HCT116 (cell line): ENCODE results near the gene RTF2. TPM values are rescaled to one million over a fixed set of nuclear protein-coding genes. Genes with fewer than 3 reads are reported as not detected.

Experiments
- ATAC-seq: fragments of 200-7000 bp; cut with Tn5 transposase; 2 replicates; pipeline ENCODE4 v1.9.1; 2020; ENCODE audit warnings: mild to moderate bottlenecking, moderate library complexity
- BruUV-seq: library from RNA; stranded (reverse); fragments of 400-500 nt; replicated peaks from 2 replicates; lab custom pipeline; 2021; lab: Mats Ljungman, UMichigan
- CTCF ChIA-PET: fragments of 300-600 bp; sonication (Branson Sonifier 250); formaldehyde crosslinking; loops from one replicate; lab custom pipeline; 2021; ENCODE audit warnings: antibody characterized with exemption; lab: Charles Lee
- POLR2A ChIA-PET: fragments of 300-600, 350-600 bp; sonication (Branson Sonifier 250); formaldehyde crosslinking; loops from one replicate; lab custom pipeline; 2021; ENCODE audit warnings: antibody characterized with exemption; lab: Charles Lee
- RAD21 ChIA-PET, 2 experiments: fragments of 300-600 bp; sonication (Branson Sonifier 250); formaldehyde crosslinking; loops; one replicate each; lab custom pipeline; 2023; ENCODE audit warnings: low total read pairs in 2 of 2; ENCODE audit not compliant: uncharacterized antibody in 2 of 2, unreplicated experiment in 2 of 2, low non-redundant PET in 1 of 2; lab: Charles Lee
- DNase-seq: peaks from one replicate; pipeline ENCODE4 v3.0.0-alpha.2; 2010; ENCODE audit warnings: low read depth, low spot score
- H2AFZ ChIP-seq: fragments of 200-600 bp; shearing (Covaris generic), sonication (generic); 2 replicates; pipeline ENCODE4 v1.6.1; 2017; ENCODE audit warnings: low read depth, mixed run types, mixed read lengths, antibody characterized with exemption, low read length; ENCODE audit not compliant: poor library complexity, severe bottlenecking
- H3K27ac ChIP-seq: 2 replicates; pipeline ENCODE4 v1.5.1; 2012; ENCODE audit warnings: low read depth, low read length
- H3K27me3 ChIP-seq: fragments of 200-600 bp; sonication (generic); 2 replicates; pipeline ENCODE4 v1.6.1; 2016; ENCODE audit warnings: mixed run types, low read length, mixed read lengths; ENCODE audit not compliant: insufficient read depth
- H3K36me3 ChIP-seq, 2 experiments: fragments of 200-500 bp in 1 of 2; fragments of 200-600 bp in 1 of 2; sonication (Bioruptor generic) in 1 of 2; sonication (generic) in 1 of 2; 2 replicates each; pipeline versions ENCODE4 v1.5.1 to v1.6.1; 2014 to 2016; ENCODE audit warnings: low read length in 2 of 2, inconsistent platforms in 1 of 2, mixed read lengths in 1 of 2, mixed run types in 1 of 2; ENCODE audit not compliant: insufficient read depth in 2 of 2, control insufficient read depth in 1 of 2
- H3K4me1 ChIP-seq, 2 experiments: fragments of 200-600 bp in 1 of 2; sonication (generic) in 1 of 2; 2 replicates each; pipeline versions ENCODE4 v1.5.1 to v1.6.1; 2012 to 2017; ENCODE audit warnings: low read length in 2 of 2, inconsistent platforms in 1 of 2, mild to moderate bottlenecking in 1 of 2, mixed read lengths in 1 of 2, mixed run types in 1 of 2, moderate library complexity in 1 of 2; ENCODE audit not compliant: insufficient read depth in 2 of 2, control insufficient read depth in 1 of 2
- H3K4me2 ChIP-seq: fragments of 200-600 bp; sonication (generic); 2 replicates; pipeline ENCODE4 v1.6.1; 2017; ENCODE audit warnings: mixed run types, low read length, mixed read lengths
- H3K4me3 ChIP-seq, 2 experiments: fragments of 200-600 bp in 1 of 2; sonication (generic) in 1 of 2; replicated peaks in 1 of 2; 2 replicates each; pipeline ENCODE4 v1.5.1; 2011 to 2016; ENCODE audit warnings: low read length in 2 of 2, control low read depth in 1 of 2, low read depth in 1 of 2, mild to moderate bottlenecking in 1 of 2, mixed read lengths in 1 of 2, mixed run types in 1 of 2
- H3K79me2 ChIP-seq: fragments of 200-600 bp; sonication (generic); 2 replicates; pipeline ENCODE4 v1.6.1; 2017; ENCODE audit warnings: mild to moderate bottlenecking, mixed run types, low read length, moderate library complexity, mixed read lengths; ENCODE audit not compliant: insufficient read depth
- H3K9ac ChIP-seq: fragments of 200-600 bp; sonication (generic); 2 replicates; pipeline ENCODE4 v1.6.1; 2016; ENCODE audit warnings: low read length, mixed read lengths
- H3K9me2 ChIP-seq: fragments of 200-600 bp; sonication (generic), shearing (Covaris generic); 2 replicates; pipeline ENCODE4 v1.6.1; 2017; ENCODE audit warnings: mixed run types, mild to moderate bottlenecking, moderate library complexity; ENCODE audit not compliant: insufficient read depth
- H3K9me3 ChIP-seq, 2 experiments: fragments of 200-500 bp in 1 of 2; fragments of 200-600 bp in 1 of 2; sonication (Bioruptor generic) in 1 of 2; sonication (generic) in 1 of 2; 2 replicates each; pipeline ENCODE4 v1.6.1; 2014 to 2017; ENCODE audit warnings: low read length in 2 of 2, mixed read lengths in 2 of 2, inconsistent platforms in 1 of 2, low read depth in 1 of 2, mild to moderate bottlenecking in 1 of 2, mixed run types in 1 of 2, moderate library complexity in 1 of 2; ENCODE audit not compliant: control insufficient read depth in 1 of 2, insufficient read depth in 1 of 2
- H4K20me1 ChIP-seq: fragments of 200-600 bp; sonication (generic), shearing (Covaris generic); 2 replicates; pipeline ENCODE4 v1.6.1; 2017; ENCODE audit warnings: mixed run types, mild to moderate bottlenecking, moderate library complexity; ENCODE audit not compliant: insufficient read depth
- ATF3 ChIP-seq: IDR thresholded peaks from 2 replicates; pipeline ENCODE4 v1.6.1; 2012
- CBX3 ChIP-seq: IDR thresholded peaks from 2 replicates; pipeline ENCODE4 v1.6.1; 2012; ENCODE audit warnings: low read depth
- CEBPB ChIP-seq: IDR thresholded peaks from 2 replicates; pipeline ENCODE4 v1.6.1; 2012; ENCODE audit warnings: low read depth
- EZH2 ChIP-seq: fragments of 200-600 bp; sonication (generic); IDR thresholded peaks from 2 replicates; pipeline ENCODE4 v1.6.1; 2017; ENCODE audit warnings: antibody characterized with exemption, mixed run types
- EZH2phosphoT487 ChIP-seq: fragments of 200-600 bp; IDR thresholded peaks from 2 replicates; pipeline ENCODE4 v1.6.1; 2018; ENCODE audit warnings: antibody characterized with exemption, borderline replicate concordance
- FOSL1 ChIP-seq: IDR thresholded peaks from 2 replicates; pipeline ENCODE4 v1.6.1; 2012; ENCODE audit warnings: low read depth
- MAX ChIP-seq: IDR thresholded peaks from 2 replicates; pipeline ENCODE4 v1.6.1; 2012
- POLR2AphosphoS5 ChIP-seq: IDR thresholded peaks from 2 replicates; pipeline ENCODE4 v1.6.1; 2011; ENCODE audit warnings: mild to moderate bottlenecking, low read depth, low read length, moderate library complexity
- RAD21 ChIP-seq: IDR thresholded peaks from 2 replicates; pipeline ENCODE4 v1.6.1; 2012; ENCODE audit warnings: low read depth, mild to moderate bottlenecking
- REST ChIP-seq: IDR thresholded peaks from 2 replicates; pipeline ENCODE4 v1.6.1; 2012; ENCODE audit warnings: low read depth
- SP1 ChIP-seq: IDR thresholded peaks from 2 replicates; pipeline ENCODE4 v1.6.1; 2012; ENCODE audit warnings: low read depth
- SRF ChIP-seq: IDR thresholded peaks from 2 replicates; pipeline ENCODE4 v1.6.1; 2012; ENCODE audit warnings: low read depth
- TCF7L2 ChIP-seq: IDR thresholded peaks from 2 replicates; pipeline ENCODE4 v1.7.0; 2011; ENCODE audit warnings: borderline replicate concordance, inconsistent platforms; ENCODE audit not compliant: insufficient read depth, insufficient read length; ENCODE audit errors: extremely low read depth
- ZBTB33 ChIP-seq: IDR thresholded peaks from 2 replicates; pipeline ENCODE4 v1.6.1; 2011; ENCODE audit warnings: mild to moderate bottlenecking, low read length, moderate library complexity; ENCODE audit not compliant: insufficient replicate concordance; ENCODE audit errors: extremely low read depth
- ZNF274 ChIP-seq: fragments of 200-500 bp; sonication (Bioruptor generic); IDR thresholded peaks from 2 replicates; pipeline ENCODE4 v1.6.1; 2014; ENCODE audit warnings: mild to moderate bottlenecking, low read depth, low read length, inconsistent platforms
- intact Hi-C: fragments of 100-400 bp; cut with micrococcal nuclease; formaldehyde crosslinking; loops from 2 replicates; pipeline ENCODE4 v1.10.0; 2022
- total RNA-seq: library from RNA; stranded (reverse); gene quantifications from one replicate; pipeline ENCODE4 v1.2.1, GENCODE V29; 2021; ENCODE audit not compliant: unreplicated experiment

The RTF2 gene
- total RNA-seq, 1 experiment from 2014 or later: 73.8 TPM

GRCh38 chr20:56517641-56518040 lies 49.2 kb downstream of the RTF2 start:
- RAD21 ChIA-PET: no interaction called here
- no peak for ATAC-seq

More at GRCh38 chr20:56517641-56518040, 49.2 kb downstream of the RTF2 start:
- no peaks in the 10 kb centered on the region for H3K27me3 ChIP-seq
- BruUV-seq: no TSS peak
- no peaks in the 10 kb centered on the region for H3K79me2 ChIP-seq
- no peaks in the 10 kb centered on the region for H3K4me1 ChIP-seq
- H3K4me2 ChIP-seq: no peak overlapping the region
- peaks cover 0 to 7% of the 10 kb centered on the region in 2 experiments; a peak in 1 of 4 replicates for H3K9me3 ChIP-seq
- TF ChIP-seq FOSL1: no peak
- no peak for TF ChIP-seq EZH2
- no peak for TF ChIP-seq ZBTB33
- TF ChIP-seq TCF7L2: no peak
- TF ChIP-seq RAD21: no peak
- TF ChIP-seq EZH2phosphoT487: no peak
- TF ChIP-seq ATF3: no peak
- TF ChIP-seq POLR2AphosphoS5: no peak
- no peak for TF ChIP-seq MAX
- TF ChIP-seq REST: no peak
- TF ChIP-seq SP1: no peak
- TF ChIP-seq CEBPB: no peak
- no peak for TF ChIP-seq ZNF274
- TF ChIP-seq SRF: no peak
- TF ChIP-seq CBX3: no peak
- no peaks in the 10 kb centered on the region for H3K9me2 ChIP-seq
- no peak overlapping the region for H3K9ac ChIP-seq
- H3K4me3 ChIP-seq: no peak overlapping the region
- no peak overlapping the region for H2AFZ ChIP-seq
- no peak for DNase-seq
- ChIA-PET CTCF (no interaction called here), POLR2A (no interaction called here)
- H4K20me1 ChIP-seq: no peaks in the 10 kb centered on the region
- intact Hi-C loops: no loop called here
- no peak overlapping the region for H3K27ac ChIP-seq
- H3K36me3 ChIP-seq: peaks cover 20 to 23% of the 10 kb centered on the region in 2 experiments; a peak in 3 of 4 replicates
